ENCODE results near the gene C11orf98.
"Not testable (repeated sequence)": the region's sequence is repeated elsewhere in the genome, so short reads cannot be mapped to it uniquely, and the experiment has no call there.

C11orf98 gene

GRCh38 chr11:62708793-62709192 is 43.8 kb upstream of the C11orf98 start:
- TF ChIP-seq CTCF (IDR thresholded peaks at IDR 0.05; ENCODE audit: control insufficient read depth, extremely low read depth, insufficient read depth): no peak
- DNase-seq (ENCODE audit: low read depth): no peak
- H3K4me3 ChIP-seq (ENCODE audit: low read depth, low read length): peak overlapping the region; percentile 59

GRCh38 chr11:62708392-62708791 is 43.4 kb upstream of the C11orf98 start:
- DNase-seq (ENCODE audit: low read depth): no peak
- no peak for TF ChIP-seq CTCF (IDR thresholded peaks at IDR 0.05; ENCODE audit: control insufficient read depth, extremely low read depth, insufficient read depth)
- peak overlapping the region; percentile 59 for H3K4me3 ChIP-seq (ENCODE audit: low read depth, low read length)

- no peak for TF ChIP-seq CTCF (IDR thresholded peaks at IDR 0.05; ENCODE audit: control insufficient read depth, extremely low read depth, insufficient read depth)
- DNase-seq (ENCODE audit: low read depth): no peak
- H3K4me3 ChIP-seq (ENCODE audit: low read depth, low read length): peak within 1 kb of the TSS; percentile 81
Measured at GRCh38 chr11:62707277-62707861, 42.4 kb upstream of the C11orf98 start, which contains the start of the genes BSCL2 and GNG3. Gene BSCL2 (minus strand): TSS chr11:62707424. CDS start chr11:62707195, 229 bp downstream. Gene GNG3 (plus strand): TSS chr11:62707676. CDS start chr11:62708296, 620 bp downstream.

GRCh38 chr11:62706850-62707247 is 41.8 kb upstream of the C11orf98 start:
- DNase-seq (ENCODE audit: low read depth): no peak
- H3K4me3 ChIP-seq (ENCODE audit: low read depth, low read length): peak overlapping the region; percentile 81
- no peak for TF ChIP-seq CTCF (IDR thresholded peaks at IDR 0.05; ENCODE audit: control insufficient read depth, extremely low read depth, insufficient read depth)

- H3K4me3 ChIP-seq (ENCODE audit: low read depth, low read length): peak overlapping the region; percentile 81
- no peak for TF ChIP-seq CTCF (IDR thresholded peaks at IDR 0.05; ENCODE audit: control insufficient read depth, extremely low read depth, insufficient read depth)
- no peak for DNase-seq (ENCODE audit: low read depth)
Measured at GRCh38 chr11:62705880-62706849, 41.2 kb upstream of the C11orf98 start.

- 0 out of 2 replicates have a peak, but pooled peaks have one; percentile 16 for TF ChIP-seq CTCF (IDR thresholded peaks at IDR 0.05; ENCODE audit: control insufficient read depth, extremely low read depth, insufficient read depth)
- DNase-seq (ENCODE audit: low read depth): no peak
- peak overlapping the region; percentile 81 for H3K4me3 ChIP-seq (ENCODE audit: low read depth, low read length)
Measured at GRCh38 chr11:62705413-62705812, 40.4 kb upstream of the C11orf98 start.

GRCh38 chr11:62703921-62704320 is 38.9 kb upstream of the C11orf98 start:
- not testable (repeated sequence) for DNase-seq (ENCODE audit: low read depth); H3K4me3 ChIP-seq (ENCODE audit: low read depth, low read length)

All from LNCaP clone FGC (cell line).